Uterus (tissue), 4 donors: ENCODE measurements around the gene HELT. TPM values are rescaled to one million over a fixed set of nuclear protein-coding genes. Genes with fewer than 3 reads are reported as not detected.

Source experiments
- DNase-seq, 2 donors: peaks; one replicate each; pipeline ENCODE4 v3.0.0-alpha.2; 2019 to 2020
- H3K27ac ChIP-seq, 2 donors: fragments of 200-600 bp; sonication (generic); 1 replicate in 1 of 2; 2 replicates in 1 of 2; pipeline ENCODE4 v1.5.1; 2016 to 2018
- H3K27me3 ChIP-seq, 2 donors: fragments of 200-600 bp; sonication (generic); one replicate each; pipeline ENCODE4 v1.5.1; 2018 to 2019; ENCODE audit warnings: control low read depth in 1 of 2
- H3K36me3 ChIP-seq, 2 donors: fragments of 200-600 bp; sonication (generic); one replicate each; pipeline ENCODE4 v1.5.1; 2019; ENCODE audit warnings: control low read depth in 1 of 2
- H3K4me1 ChIP-seq, 2 donors: fragments of 200-600 bp; sonication (generic); one replicate each; pipeline ENCODE4 v1.5.1; 2018 to 2019; ENCODE audit warnings: control low read depth in 1 of 2
- H3K4me3 ChIP-seq, 2 donors: fragments of 200-600 bp; sonication (generic); 1 replicate in 1 of 2; 2 replicates in 1 of 2; pipeline ENCODE4 v1.5.1; 2018 to 2019; ENCODE audit warnings: mild to moderate bottlenecking in 1 of 2
- H3K9me3 ChIP-seq, 2 donors: fragments of 200-600 bp; sonication (generic); one replicate each; pipeline ENCODE4 v1.5.1; 2019; ENCODE audit warnings: control low read depth in 1 of 2
- POLR2A ChIP-seq, 2 donors: fragments of 450-650 bp; IDR thresholded peaks; one replicate each; pipeline ENCODE4 v1.6.1; 2016; ENCODE audit warnings: antibody characterized with exemption in 2 of 2, mild to moderate bottlenecking in 1 of 2, moderate library complexity in 1 of 2
- intact Hi-C: fragments of 100-400 bp; cut with DNase I; formaldehyde crosslinking; loops from one replicate; pipeline ENCODE4 v1.15.1; 2023; ENCODE audit warnings: low total_unique reads
- total RNA-seq, 4 donors: library from RNA; depleted of rRNA in 3 of 4; stranded (reverse); fragments of >200 nt in 3 of 4; gene quantifications; one replicate each; pipeline versions ENCODE4 v1.1.0 to v1.2.4, GENCODE V29; 2014 to 2023
- TF ChIP-seq, protein P1 (sequence below), 4 experiments: fragments of 200-600 bp in 2 of 4; fragments of 450-650 bp in 2 of 4; sonication (generic) in 2 of 4; IDR thresholded peaks; one replicate each; pipeline ENCODE4 v1.5.1; 2016 to 2019; ENCODE audit warnings: antibody characterized with exemption in 4 of 4, mild to moderate bottlenecking in 2 of 4, moderate library complexity in 1 of 4
- donor health status: DM: yes; HTN: yes; CAD: no.

HELT gene
- total RNA-seq, 4 donors from 2014 or later, result not detected

DNA sequence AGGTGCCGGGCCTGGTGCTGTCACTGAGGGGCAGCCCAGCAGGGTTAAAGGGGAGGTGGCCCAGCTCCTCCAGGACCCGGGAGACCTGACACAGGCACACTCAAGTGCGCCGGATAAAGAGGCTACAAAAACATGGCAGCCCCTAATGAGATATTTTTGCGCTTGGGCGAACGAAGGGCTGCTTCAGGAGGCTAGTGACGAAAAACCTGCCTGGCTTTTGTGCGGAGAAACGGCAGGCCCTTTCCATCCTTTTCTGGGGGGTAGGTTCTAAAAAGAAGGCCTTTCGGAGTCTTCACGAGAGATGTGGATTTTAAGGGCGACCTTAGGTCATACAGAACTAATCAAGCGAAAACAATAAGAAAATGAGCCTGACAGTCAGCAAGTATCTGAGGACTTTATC, 35.5 kb downstream of the HELT start:
- intact Hi-C loops, result no loop called here
- no peak for TF ChIP-seq POLR2A (IDR thresholded peaks at IDR 0.05)
- TF ChIP-seq, protein P1, sequence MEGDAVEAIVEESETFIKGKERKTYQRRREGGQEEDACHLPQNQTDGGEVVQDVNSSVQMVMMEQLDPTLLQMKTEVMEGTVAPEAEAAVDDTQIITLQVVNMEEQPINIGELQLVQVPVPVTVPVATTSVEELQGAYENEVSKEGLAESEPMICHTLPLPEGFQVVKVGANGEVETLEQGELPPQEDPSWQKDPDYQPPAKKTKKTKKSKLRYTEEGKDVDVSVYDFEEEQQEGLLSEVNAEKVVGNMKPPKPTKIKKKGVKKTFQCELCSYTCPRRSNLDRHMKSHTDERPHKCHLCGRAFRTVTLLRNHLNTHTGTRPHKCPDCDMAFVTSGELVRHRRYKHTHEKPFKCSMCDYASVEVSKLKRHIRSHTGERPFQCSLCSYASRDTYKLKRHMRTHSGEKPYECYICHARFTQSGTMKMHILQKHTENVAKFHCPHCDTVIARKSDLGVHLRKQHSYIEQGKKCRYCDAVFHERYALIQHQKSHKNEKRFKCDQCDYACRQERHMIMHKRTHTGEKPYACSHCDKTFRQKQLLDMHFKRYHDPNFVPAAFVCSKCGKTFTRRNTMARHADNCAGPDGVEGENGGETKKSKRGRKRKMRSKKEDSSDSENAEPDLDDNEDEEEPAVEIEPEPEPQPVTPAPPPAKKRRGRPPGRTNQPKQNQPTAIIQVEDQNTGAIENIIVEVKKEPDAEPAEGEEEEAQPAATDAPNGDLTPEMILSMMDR (IDR thresholded peaks at IDR 0.05), result no peak

DNA sequence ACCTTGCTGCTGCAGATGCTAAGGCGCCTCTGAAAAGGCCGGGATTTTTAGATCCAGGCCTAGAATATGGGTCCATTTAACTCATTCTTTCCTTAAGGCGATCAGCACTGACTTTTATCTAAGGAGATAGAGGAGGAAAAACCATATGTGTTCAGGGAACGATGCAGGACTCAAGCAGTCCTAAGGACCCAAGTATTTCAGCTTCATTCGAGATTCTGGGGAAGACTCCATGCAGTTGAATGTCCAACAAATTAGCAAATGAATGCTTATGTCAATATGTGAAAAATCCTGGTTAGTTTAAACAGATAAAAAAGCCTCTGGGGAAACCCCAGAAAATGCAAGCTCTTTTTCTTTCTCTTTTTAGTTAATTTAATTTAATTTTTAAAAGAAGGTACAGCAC, 36.0 kb downstream of the HELT start:
- DNase-seq, result no peak
- TF ChIP-seq POLR2A (IDR thresholded peaks at IDR 0.05), result no peak
- TF ChIP-seq, protein P1 (IDR thresholded peaks at IDR 0.05), result no peak
- Histone ChIP-seq H3K9me3 (no peaks in the 10 kb centered on the region), H3K4me3 (no peak overlapping the region), H3K4me1 (no peaks in the 10 kb centered on the region), H3K27me3 (no peaks in the 10 kb centered on the region), H3K27ac (no peak overlapping the region), H3K36me3 (no peaks in the 10 kb centered on the region)
- intact Hi-C loops, result no loop called here

More for the DNA sequence above, 35.5 kb downstream of the HELT start:
- Histone ChIP-seq H3K4me3 (no peak overlapping the region), H3K4me1 (no peaks in the 10 kb centered on the region), H3K9me3 (no peaks in the 10 kb centered on the region), H3K27me3 (no peaks in the 10 kb centered on the region), H3K27ac (no peak overlapping the region), H3K36me3 (no peaks in the 10 kb centered on the region)
- DNase-seq, result no peak

DNA sequence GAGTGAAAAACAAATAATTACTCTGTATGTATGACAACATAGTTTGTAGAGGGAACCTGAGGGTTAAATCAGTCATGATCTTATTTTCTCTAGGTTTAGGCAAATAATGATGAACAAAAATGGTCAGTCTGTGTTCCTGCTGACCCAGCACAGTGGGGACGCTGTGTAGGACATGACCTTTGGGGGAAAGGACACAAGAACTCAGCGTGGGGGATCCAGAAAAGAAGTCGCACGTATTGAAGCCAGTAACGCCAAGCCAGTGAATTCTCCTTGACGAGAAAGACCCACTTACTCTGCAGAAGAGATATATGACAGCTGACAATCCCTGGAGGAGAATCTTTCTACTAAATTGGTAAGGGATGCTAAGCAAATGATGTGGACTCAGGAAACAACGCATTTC, 36.6 kb downstream of the HELT start:
- intact Hi-C loops, result no loop called here
- no peak overlapping the region for H3K4me3 ChIP-seq

DNA sequence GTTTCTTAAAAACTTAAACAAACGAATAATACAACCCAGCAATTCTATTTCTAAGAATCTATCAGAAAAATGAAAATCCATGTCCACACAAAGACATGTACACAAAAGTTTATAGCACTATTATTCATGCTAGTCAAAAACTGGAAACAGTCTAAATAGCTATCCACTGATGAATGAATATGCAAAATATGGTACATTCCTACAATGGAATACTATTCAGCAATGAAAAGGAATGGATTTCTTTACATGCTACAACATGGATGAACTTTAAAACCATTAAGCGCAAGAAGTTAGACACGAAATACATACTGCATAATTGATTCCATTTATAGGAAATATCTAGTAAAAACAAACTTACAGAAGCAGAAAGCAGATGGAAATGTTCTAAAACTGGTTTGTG, 43.3 kb downstream of the HELT start:
- no peak for DNase-seq
- H3K27ac ChIP-seq, result no peak overlapping the region
- no peaks in the 10 kb centered on the region for H3K9me3 ChIP-seq
- no peaks in the 10 kb centered on the region for H3K36me3 ChIP-seq
- no peaks in the 10 kb centered on the region for H3K27me3 ChIP-seq
- no peak for TF ChIP-seq POLR2A (IDR thresholded peaks at IDR 0.05)
- TF ChIP-seq, protein P1 (IDR thresholded peaks at IDR 0.05), result no peak
- intact Hi-C loops, result no loop called here
- H3K4me3 ChIP-seq, result no peak overlapping the region
- no peaks in the 10 kb centered on the region for H3K4me1 ChIP-seq

More for the DNA sequence above, 36.6 kb downstream of the HELT start:
- Histone ChIP-seq H3K27me3 (no peaks in the 10 kb centered on the region), H3K27ac (no peak overlapping the region), H3K9me3 (no peaks in the 10 kb centered on the region), H3K4me1 (no peaks in the 10 kb centered on the region), H3K36me3 (no peaks in the 10 kb centered on the region)
- no peak for TF ChIP-seq POLR2A (IDR thresholded peaks at IDR 0.05)
- TF ChIP-seq, protein P1 (IDR thresholded peaks at IDR 0.05), result no peak
- DNase-seq, result no peak

DNA sequence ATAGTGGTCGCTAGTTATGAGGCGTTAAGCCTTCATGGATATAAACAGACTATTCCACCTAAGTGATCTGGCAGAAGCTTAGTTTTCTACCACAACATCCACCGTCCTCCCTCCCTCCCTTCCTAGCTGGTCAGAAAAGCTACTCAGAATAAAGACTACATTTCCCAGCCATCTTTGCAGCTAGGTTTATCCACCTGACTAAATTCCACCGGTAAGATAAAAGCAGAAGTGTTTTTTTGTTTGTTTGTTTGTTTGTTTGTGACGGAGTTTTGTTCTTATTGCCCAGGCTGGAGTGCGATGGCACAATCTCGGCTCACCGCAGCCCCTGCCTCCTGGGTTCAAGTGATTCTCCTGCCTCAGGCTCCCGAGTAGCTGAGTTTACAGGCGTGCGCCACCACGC, 44.3 kb downstream of the HELT start:
- TF ChIP-seq, protein P1 (IDR thresholded peaks at IDR 0.05), result no peak
- no peak for TF ChIP-seq POLR2A (IDR thresholded peaks at IDR 0.05)
- Histone ChIP-seq H3K9me3 (no peaks in the 10 kb centered on the region), H3K27ac (no peak overlapping the region), H3K4me3 (no peak overlapping the region), H3K4me1 (no peaks in the 10 kb centered on the region), H3K27me3 (no peaks in the 10 kb centered on the region), H3K36me3 (no peaks in the 10 kb centered on the region)
- no peak for DNase-seq
- intact Hi-C loops, result no loop called here
